ENCODE results near the gene TYSND1.

- no peak for TF ChIP-seq CTCF (IDR thresholded peaks at IDR 0.05)
- TF ChIP-seq POLR2AphosphoS5 (IDR thresholded peaks at IDR 0.05; ENCODE audit: low read depth, low read length) = no peak
- no peak for TF ChIP-seq REST (IDR thresholded peaks at IDR 0.05; ENCODE audit: insufficient read depth in 1 of 2, low read depth in 2 of 2, low read length in 1 of 2)
- no peak for TF ChIP-seq SIN3A (IDR thresholded peaks at IDR 0.05; ENCODE audit: borderline replicate concordance, insufficient read depth, low read depth, low read length)
- no peak for TF ChIP-seq TCF7L2 (IDR thresholded peaks at IDR 0.05; ENCODE audit: low read depth, low read length)
Measured at GRCh38 chr10:70096705-70097420, 49.6 kb downstream of the TYSND1 start.

Data from Panc1 (cell line).